Heart right ventricle (tissue), 16 donors: Measurements from ENCODE around the gene ZKSCAN2. TPM values are rescaled to one million over a fixed set of nuclear protein-coding genes. Genes with fewer than 3 reads are reported as not detected.
A peak's percentile ranks its signal among the peaks of the same experiment; 100 is the strongest.

Experiments used
- ATAC-seq, 8 donors: fragments of 200-7000 bp; cut with Tn5 transposase; one replicate each; pipeline ENCODE4 v1.9.1; 2020; ENCODE audit warnings: mild to moderate bottlenecking in 8 of 8, moderate library complexity in 8 of 8, moderate number of reproducible peaks in 1 of 8
- DNase-seq, 2 donors: peaks; one replicate each; pipeline ENCODE4 v3.0.0-alpha.2; 2020
- H3K27ac ChIP-seq, 10 donors: fragments of 200-600 bp; sonication (generic) in 2 of 10; one replicate each; pipeline versions ENCODE4 v1.5.0 to v1.8.0; 2020 to 2022; ENCODE audit warnings: mild to moderate bottlenecking in 3 of 10
- H3K27me3 ChIP-seq, 7 donors: fragments of 200-600 bp; one replicate each; pipeline ENCODE4 v1.8.0; 2021 to 2022; ENCODE audit warnings: mild to moderate bottlenecking in 2 of 7
- H3K36me3 ChIP-seq, 9 donors: fragments of 200-600 bp; sonication (generic) in 1 of 9; one replicate each; pipeline versions ENCODE4 v1.5.0 to v1.8.0; 2020 to 2022; ENCODE audit warnings: mild to moderate bottlenecking in 2 of 9
- H3K4me1 ChIP-seq, 9 donors: fragments of 200-600 bp; sonication (generic) in 1 of 9; one replicate each; pipeline versions ENCODE4 v1.5.0 to v1.8.0; 2020 to 2022; ENCODE audit warnings: mild to moderate bottlenecking in 4 of 9
- H3K4me3 ChIP-seq, 10 donors: fragments of 200-600 bp; sonication (generic) in 2 of 10; one replicate each; pipeline versions ENCODE4 v1.5.0 to v1.8.0; 2020 to 2022; ENCODE audit warnings: mild to moderate bottlenecking in 7 of 10, moderate library complexity in 2 of 10
- H3K9me3 ChIP-seq, 11 donors: fragments of 200-600 bp in 10 of 11; sonication (generic) in 2 of 11; one replicate each; pipeline versions ENCODE4 v1.5.0 to v1.8.0; 2013 to 2022; ENCODE audit warnings: mild to moderate bottlenecking in 2 of 11, control low read depth in 1 of 11, moderate library complexity in 1 of 11
- WGBS, 2 donors: extraction: QIAGEN DNeasy Blood & Tissue Kit; methylation state at CpG; one replicate each; pipeline ENCODE4 v1.1.7; 2013; ENCODE audit warnings: inconsistent platforms in 1 of 2; 5-methylcytosine and 5-hydroxymethylcytosine counted together
- intact Hi-C, 10 donors: fragments of 100-400 bp; cut with DNase I; formaldehyde crosslinking; loops; one replicate each; pipeline versions ENCODE4 v1.11.1 to v1.14.2; 2022
- polyA plus RNA-seq, 2 donors: library from polyadenylated mRNA; stranded (reverse); fragments of 200-250 nt; gene quantifications; one replicate each; pipeline ENCODE4 v1.2.3, GENCODE V29; 2013
- total RNA-seq, 10 donors: library from RNA; stranded (reverse); fragmentation: NEBNext Ultra II Directional in 3 of 10; extraction: Animal tissue kit (Norgen Biotek cat#: 25700) in 3 of 10; gene quantifications; one replicate each; pipeline versions ENCODE4 v1.2.1 to v1.2.4, GENCODE V29; 2021 to 2023
- TF ChIP-seq, protein P1 (sequence below), 9 donors: fragments of 200-600 bp; sonication (generic) in 2 of 9; IDR thresholded peaks; one replicate each; pipeline versions ENCODE4 v1.5.0 to v1.8.0; 2021 to 2022; ENCODE audit warnings: antibody characterized with exemption in 9 of 9, mild to moderate bottlenecking in 5 of 9, moderate library complexity in 1 of 9
- donor health status: Arrhythmogenic right ventricular cardiomyopathy.
- donor health status: ischemic (EF 13 %, LVEDD 7.1; RV severe dilation, severe dysfunction).
- donor health status: healthy with polysubstance abuse.
- donor health status: DM: no; HTN: yes; CAD: no.
- donor health status: DM: no; HTN: no; CAD: no.
- donor health status: ischemic (EF 25% LVEDD 6.9; RV normal size, moderate dysfunction).
- donor health status: ischemic (EF 25% LVEDD 5.7; RV mildly dilated, moderate dysfunction).
- donor health status: healthy.
- donor health status: DM: yes; HTN: yes; CAD: no.
- donor health status: Ischemic cardiomyopathy.
- donor health status: ischemic (EF 35%, LVEDD 5.7; RV mildly dilated, moderate dysfunction).
- donor health status: nonischemic (EF 11% LVEDD 7.7; RV severe dilation, severe dysfunction).
- donor health status: DM: yes; HTN: yes; CAD: no.
- donor health status: PGD.
- donor health status: ischemic (EF 29% LVEDD 5.4; RV normal size, mild dysfunction).
- donor health status: nonischemic (EF 23%, LVEDD 6.1; RV moderate dilation, normal function).

Gene ZKSCAN2
- total and polyA plus RNA-seq, 12 donors: 1.0 to 8.7 (median 5.7) TPM

DNA sequence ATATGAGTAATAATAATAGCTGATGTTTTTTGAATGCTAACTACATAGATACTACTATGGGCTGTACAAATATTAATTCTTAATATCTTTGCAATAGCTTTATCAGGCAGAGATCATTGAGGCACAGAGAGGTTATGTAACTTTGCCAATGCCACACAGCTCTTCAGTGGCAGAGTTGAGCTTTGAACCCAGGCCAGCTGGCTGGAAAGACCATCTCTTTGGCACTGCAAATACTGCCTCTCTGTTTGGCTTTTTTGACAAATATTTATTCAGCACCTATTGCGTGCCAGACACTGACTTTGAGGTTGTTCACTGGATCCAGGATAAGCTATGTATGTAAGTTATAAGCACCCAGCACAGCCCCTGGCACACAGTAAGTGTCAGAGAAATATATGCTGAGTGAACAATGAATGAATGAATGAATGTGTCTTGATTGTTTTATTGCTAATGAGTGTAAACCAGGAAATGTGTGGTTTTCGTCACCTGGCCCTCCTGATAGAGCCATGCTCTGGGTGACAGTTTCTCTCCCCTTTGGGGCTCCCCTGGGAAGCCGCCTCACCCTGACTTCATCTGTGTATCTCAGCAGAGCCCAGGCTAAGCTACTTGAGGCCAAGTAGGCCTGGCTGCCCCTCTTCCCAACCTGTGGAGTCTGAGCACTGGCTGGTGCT, 38.4 kb downstream of the ZKSCAN2 start:
- Histone ChIP-seq H3K9me3 (no peaks in the 10 kb centered on the region), H3K4me1 (no peaks in the 10 kb centered on the region), H3K36me3 (no peaks in the 10 kb centered on the region), H3K4me3 (no peak overlapping the region), H3K27ac (no peak overlapping the region), H3K27me3 (peaks cover 0 to 13% (median 0%) of the 10 kb centered on the region in 7 donors)
- DNase-seq (no peak), ATAC-seq (no peak)
- TF ChIP-seq, protein P1, sequence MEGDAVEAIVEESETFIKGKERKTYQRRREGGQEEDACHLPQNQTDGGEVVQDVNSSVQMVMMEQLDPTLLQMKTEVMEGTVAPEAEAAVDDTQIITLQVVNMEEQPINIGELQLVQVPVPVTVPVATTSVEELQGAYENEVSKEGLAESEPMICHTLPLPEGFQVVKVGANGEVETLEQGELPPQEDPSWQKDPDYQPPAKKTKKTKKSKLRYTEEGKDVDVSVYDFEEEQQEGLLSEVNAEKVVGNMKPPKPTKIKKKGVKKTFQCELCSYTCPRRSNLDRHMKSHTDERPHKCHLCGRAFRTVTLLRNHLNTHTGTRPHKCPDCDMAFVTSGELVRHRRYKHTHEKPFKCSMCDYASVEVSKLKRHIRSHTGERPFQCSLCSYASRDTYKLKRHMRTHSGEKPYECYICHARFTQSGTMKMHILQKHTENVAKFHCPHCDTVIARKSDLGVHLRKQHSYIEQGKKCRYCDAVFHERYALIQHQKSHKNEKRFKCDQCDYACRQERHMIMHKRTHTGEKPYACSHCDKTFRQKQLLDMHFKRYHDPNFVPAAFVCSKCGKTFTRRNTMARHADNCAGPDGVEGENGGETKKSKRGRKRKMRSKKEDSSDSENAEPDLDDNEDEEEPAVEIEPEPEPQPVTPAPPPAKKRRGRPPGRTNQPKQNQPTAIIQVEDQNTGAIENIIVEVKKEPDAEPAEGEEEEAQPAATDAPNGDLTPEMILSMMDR (IDR thresholded peaks at IDR 0.05): no peak
- intact Hi-C loops: no loop called here
- 92 to 93% methylated on average over 3 of the region's 3 CpGs for WGBS, 2 donors

GRCh38 chr16:25217921-25218320, 39.7 kb downstream of the ZKSCAN2 start:
- intact Hi-C loops: no loop called here
- no peak for ATAC-seq
- TF ChIP-seq, protein P1 (IDR thresholded peaks at IDR 0.05): no peak
- Histone ChIP-seq H3K9me3 (peaks cover 0 to 2% (median 0%) of the 10 kb centered on the region in 11 donors), H3K4me3 (no peak overlapping the region), H3K4me1 (no peaks in the 10 kb centered on the region), H3K27me3 (peaks cover 0 to 13% (median 0%) of the 10 kb centered on the region in 7 donors), H3K36me3 (no peaks in the 10 kb centered on the region), H3K27ac (no peak overlapping the region)
- DNase-seq: no peak
- WGBS, 2 donors: 88% methylated on average over 4 of the region's 4 CpGs

DNA sequence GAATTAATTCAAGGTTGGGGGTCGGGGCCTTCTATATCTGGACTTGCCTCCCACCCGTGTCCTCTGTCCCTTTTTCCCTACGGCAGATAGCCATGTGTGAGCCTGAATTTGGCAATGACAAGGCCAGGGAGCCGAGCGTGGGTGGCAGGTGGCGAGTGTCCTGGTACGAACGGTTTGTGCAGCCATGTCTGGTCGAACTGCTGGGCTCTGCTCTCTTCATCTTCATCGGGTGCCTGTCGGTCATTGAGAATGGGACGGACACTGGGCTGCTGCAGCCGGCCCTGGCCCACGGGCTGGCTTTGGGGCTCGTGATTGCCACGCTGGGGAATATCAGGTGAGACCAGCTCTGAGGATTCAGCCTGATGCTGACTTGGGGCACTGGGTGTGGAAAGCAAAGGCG, 40.5 kb downstream of the ZKSCAN2 start:
- WGBS, 2 donors: 82 to 87% methylated on average over 17 of the region's 17 CpGs
- intact Hi-C loops: no loop called here
- no peak for ATAC-seq

GRCh38 chr16:25213709-25214397, 43.8 kb downstream of the ZKSCAN2 start:
- Histone ChIP-seq H3K36me3 (no peaks in the 10 kb centered on the region), H3K9me3 (peaks cover 0 to 4% (median 0%) of the 10 kb centered on the region in 11 donors), H3K4me1 (no peaks in the 10 kb centered on the region), H3K27me3 (peaks cover 0 to 13% (median 0%) of the 10 kb centered on the region in 7 donors), H3K4me3 (no peak overlapping the region), H3K27ac (no peak overlapping the region)
- WGBS, 2 donors: 11 to 18% methylated on average over 6 of the region's 6 CpGs
- ATAC-seq (peak in 6 of 8 donors; percentile 47 to 88 (median 82)), DNase-seq (no peak)
- TF ChIP-seq, protein P1 (IDR thresholded peaks at IDR 0.05): no peak
- intact Hi-C loops: no loop called here

More for the DNA sequence above, 40.5 kb downstream of the ZKSCAN2 start:
- H3K36me3 ChIP-seq: no peaks in the 10 kb centered on the region
- TF ChIP-seq, protein P1 (IDR thresholded peaks at IDR 0.05): no peak
- H3K27ac ChIP-seq: no peak overlapping the region
- H3K9me3 ChIP-seq: peaks cover 0 to 4% (median 0%) of the 10 kb centered on the region in 11 donors
- no peaks in the 10 kb centered on the region for H3K4me1 ChIP-seq
- DNase-seq: no peak
- no peak overlapping the region for H3K4me3 ChIP-seq
- H3K27me3 ChIP-seq: peaks cover 0 to 13% (median 0%) of the 10 kb centered on the region in 7 donors
